ENCODE measurements around the gene ST6GAL1. TPM values are rescaled to one million over a fixed set of nuclear protein-coding genes. Genes with fewer than 3 reads are reported as not detected.

ST6GAL1 gene
- total and polyA plus RNA-seq, 2 of the 8 experiments (the other 6 are each of a cell fraction or from before 2014, with no cell fraction given): 62.8 to 80.9 TPM

Other genes starting within 250 kb of the ST6GAL1 start
- gene KNG1, start 213.2 kb upstream of the ST6GAL1 start, total RNA-seq (2021; fragmentation: NEBNext Ultra II Directional; extraction: Animal tissue kit (Norgen Biotek cat#: 25700)): 0.31 TPM in 1 of 2 replicates, not detected in the other
- gene KNG1, start 213.2 kb upstream of the ST6GAL1 start, polyA plus RNA-seq (2011; rRNA removed): 0.05 TPM in 1 of 2 replicates, not detected in the other
- 596 and 604 TPM in 2 replicates for gene EIF4A2, start 146.9 kb upstream of the ST6GAL1 start, total RNA-seq (2021; fragmentation: NEBNext Ultra II Directional; extraction: Animal tissue kit (Norgen Biotek cat#: 25700))
- 401 and 527 TPM in 2 replicates for gene EIF4A2, start 146.9 kb upstream of the ST6GAL1 start, polyA plus RNA-seq (2011; rRNA removed)
- gene RFC4, start 124.0 kb upstream of the ST6GAL1 start, total RNA-seq (2021; fragmentation: NEBNext Ultra II Directional; extraction: Animal tissue kit (Norgen Biotek cat#: 25700)): 86.9 and 100 TPM in 2 replicates
- 17.5 and 21.8 TPM in 2 replicates for gene RFC4, start 124.0 kb upstream of the ST6GAL1 start, polyA plus RNA-seq (2011; rRNA removed)
- not detected in 2 replicates for gene ADIPOQ, start 87.8 kb upstream of the ST6GAL1 start, total RNA-seq (2021; fragmentation: NEBNext Ultra II Directional; extraction: Animal tissue kit (Norgen Biotek cat#: 25700))
- not detected in 2 replicates for gene ADIPOQ, start 87.8 kb upstream of the ST6GAL1 start, polyA plus RNA-seq (2011; rRNA removed)
- 67.7 and 77.0 TPM in 2 replicates for gene RPL39L, start 209.0 kb downstream of the ST6GAL1 start, total RNA-seq (2021; fragmentation: NEBNext Ultra II Directional; extraction: Animal tissue kit (Norgen Biotek cat#: 25700))
- gene RPL39L, start 209.0 kb downstream of the ST6GAL1 start, polyA plus RNA-seq (2011; rRNA removed): 36.8 and 51.8 TPM in 2 replicates

Data from H1 (cell line).